ENCODE data around the gene ABHD16B.
"Not testable (repeated sequence)": the region's sequence is repeated elsewhere in the genome, so short reads cannot be mapped to it uniquely, and the experiment has no call there.

- not testable (repeated sequence) for TF ChIP-seq EZH2 (IDR thresholded peaks at IDR 0.05; ENCODE audit: borderline replicate concordance, low read length); CTCF (IDR thresholded peaks at IDR 0.05; ENCODE audit: low read length)
Measured at GRCh38 chr20:63851548-63851943, 9.8 kb upstream of the ABHD16B start.
